Measurements from ENCODE around the gene TM4SF20.
"Not testable (repeated sequence)": the region's sequence is repeated elsewhere in the genome, so short reads cannot be mapped to it uniquely, and the experiment has no call there.

Gene TM4SF20

GRCh38 chr2:227386630-227387029 is 7.5 kb upstream of the TM4SF20 start:
- Mint-ChIP-seq H3K36me3 (ENCODE audit: low read depth) (no peaks in the 10 kb centered on the region), H3K27ac (no peak overlapping the region), H3K4me3 (no peak overlapping the region), H3K9me3 (no peaks in the 10 kb centered on the region), H3K4me1 (ENCODE audit: low read depth) (no peaks in the 10 kb centered on the region), H3K27me3 (ENCODE audit: low read depth) (no peaks in the 10 kb centered on the region)

- no peak overlapping the region for H3K27ac Mint-ChIP-seq
- H3K36me3 Mint-ChIP-seq (ENCODE audit: low read depth) = no peaks in the 10 kb centered on the region
- no peak overlapping the region for H3K4me3 Mint-ChIP-seq
- H3K9me3 Mint-ChIP-seq = no peaks in the 10 kb centered on the region
- H3K4me1 Mint-ChIP-seq (ENCODE audit: low read depth) = no peaks in the 10 kb centered on the region
- no peaks in the 10 kb centered on the region for H3K27me3 Mint-ChIP-seq (ENCODE audit: low read depth)
These were observed 4.6 kb upstream of the TM4SF20 start for GRCh38 chr2:227383686-227384085.

GRCh38 chr2:227382241-227382835 is 3.2 kb upstream of the TM4SF20 start:
- not testable (repeated sequence) for H3K4me1 Mint-ChIP-seq (ENCODE audit: low read depth); H3K27ac Mint-ChIP-seq; H3K36me3 Mint-ChIP-seq (ENCODE audit: low read depth); H3K4me3 Mint-ChIP-seq; H3K9me3 Mint-ChIP-seq; H3K27me3 Mint-ChIP-seq (ENCODE audit: low read depth)

GRCh38 chr2:227378371-227378782 is 729 bp downstream of the TM4SF20 start:
- H3K9me3 Mint-ChIP-seq = no peaks in the 10 kb centered on the region
- H3K27me3 Mint-ChIP-seq (ENCODE audit: low read depth) = no peaks in the 10 kb centered on the region
- no peak overlapping the region for H3K4me3 Mint-ChIP-seq
- H3K36me3 Mint-ChIP-seq (ENCODE audit: low read depth) = no peaks in the 10 kb centered on the region
- no peak overlapping the region for H3K27ac Mint-ChIP-seq
- H3K4me1 Mint-ChIP-seq (ENCODE audit: low read depth) = peaks cover 3% of the 10 kb centered on the region

GRCh38 chr2:227377467-227378351 is 1.4 kb downstream of the TM4SF20 start:
- Mint-ChIP-seq H3K27ac (no peak overlapping the region), H3K4me3 (no peak overlapping the region)

GRCh38 chr2:227376656-227377396 is 2.3 kb downstream of the TM4SF20 start:
- no peak overlapping the region for H3K27ac Mint-ChIP-seq
- no peak overlapping the region for H3K4me3 Mint-ChIP-seq
- H3K4me1 Mint-ChIP-seq (ENCODE audit: low read depth) = peaks cover 3% of the 10 kb centered on the region
- H3K9me3 Mint-ChIP-seq = no peaks in the 10 kb centered on the region
- H3K27me3 Mint-ChIP-seq (ENCODE audit: low read depth) = no peaks in the 10 kb centered on the region
- no peaks in the 10 kb centered on the region for H3K36me3 Mint-ChIP-seq (ENCODE audit: low read depth)

More at GRCh38 chr2:227377467-227378351, 1.4 kb downstream of the TM4SF20 start:
- Mint-ChIP-seq H3K9me3 (no peaks in the 10 kb centered on the region), H3K27me3 (ENCODE audit: low read depth) (no peaks in the 10 kb centered on the region), H3K4me1 (ENCODE audit: low read depth) (peaks cover 3% of the 10 kb centered on the region), H3K36me3 (ENCODE audit: low read depth) (no peaks in the 10 kb centered on the region)

GRCh38 chr2:227374158-227374557 is 4.9 kb downstream of the TM4SF20 start:
- Mint-ChIP-seq H3K9me3 (no peaks in the 10 kb centered on the region), H3K27me3 (ENCODE audit: low read depth) (no peaks in the 10 kb centered on the region), H3K27ac (no peak overlapping the region), H3K36me3 (ENCODE audit: low read depth) (no peaks in the 10 kb centered on the region), H3K4me3 (no peak overlapping the region), H3K4me1 (ENCODE audit: low read depth) (peaks cover 3% of the 10 kb centered on the region)

GRCh38 chr2:227373389-227373788 is 5.7 kb downstream of the TM4SF20 start:
- H3K27me3 Mint-ChIP-seq (ENCODE audit: low read depth) = no peaks in the 10 kb centered on the region
- H3K36me3 Mint-ChIP-seq (ENCODE audit: low read depth) = no peaks in the 10 kb centered on the region
- peaks cover 3% of the 10 kb centered on the region for H3K4me1 Mint-ChIP-seq (ENCODE audit: low read depth)
- no peak overlapping the region for H3K4me3 Mint-ChIP-seq
- H3K27ac Mint-ChIP-seq = no peak overlapping the region
- H3K9me3 Mint-ChIP-seq = no peaks in the 10 kb centered on the region

GRCh38 chr2:227370791-227371312 is 8.3 kb downstream of the TM4SF20 start:
- no peak overlapping the region for H3K4me3 Mint-ChIP-seq
- H3K36me3 Mint-ChIP-seq (ENCODE audit: low read depth) = no peaks in the 10 kb centered on the region
- H3K9me3 Mint-ChIP-seq = no peaks in the 10 kb centered on the region
- H3K27me3 Mint-ChIP-seq (ENCODE audit: low read depth) = no peaks in the 10 kb centered on the region
- H3K4me1 Mint-ChIP-seq (ENCODE audit: low read depth) = peaks cover 3% of the 10 kb centered on the region
- H3K27ac Mint-ChIP-seq = no peak overlapping the region

- H3K4me3 Mint-ChIP-seq = no peak overlapping the region
- H3K27me3 Mint-ChIP-seq (ENCODE audit: low read depth) = no peaks in the 10 kb centered on the region
- peaks cover 3% of the 10 kb centered on the region for H3K4me1 Mint-ChIP-seq (ENCODE audit: low read depth)
- H3K9me3 Mint-ChIP-seq = no peaks in the 10 kb centered on the region
- H3K36me3 Mint-ChIP-seq (ENCODE audit: low read depth) = no peaks in the 10 kb centered on the region
- H3K27ac Mint-ChIP-seq = no peak overlapping the region
These were observed 9.0 kb downstream of the TM4SF20 start for GRCh38 chr2:227370092-227370491.

- Mint-ChIP-seq H3K4me1 (ENCODE audit: low read depth) (no peaks in the 10 kb centered on the region), H3K36me3 (ENCODE audit: low read depth) (no peaks in the 10 kb centered on the region), H3K4me3 (no peak overlapping the region), H3K9me3 (no peaks in the 10 kb centered on the region), H3K27me3 (ENCODE audit: low read depth) (no peaks in the 10 kb centered on the region), H3K27ac (no peak overlapping the region)
These were observed 10.5 kb downstream of the TM4SF20 start for GRCh38 chr2:227368574-227368973.

- Mint-ChIP-seq H3K4me3 (no peak overlapping the region), H3K9me3 (no peaks in the 10 kb centered on the region)
These were observed 11.7 kb downstream of the TM4SF20 start for GRCh38 chr2:227367427-227367795.

GRCh38 chr2:227366769-227367426 is 12.2 kb downstream of the TM4SF20 start:
- Mint-ChIP-seq H3K27ac (no peak overlapping the region), H3K27me3 (ENCODE audit: low read depth) (no peaks in the 10 kb centered on the region), H3K9me3 (no peaks in the 10 kb centered on the region), H3K4me1 (ENCODE audit: low read depth) (no peaks in the 10 kb centered on the region), H3K4me3 (no peak overlapping the region), H3K36me3 (ENCODE audit: low read depth) (no peaks in the 10 kb centered on the region)

More at GRCh38 chr2:227367427-227367795, 11.7 kb downstream of the TM4SF20 start:
- Mint-ChIP-seq H3K27me3 (ENCODE audit: low read depth) (no peaks in the 10 kb centered on the region), H3K36me3 (ENCODE audit: low read depth) (no peaks in the 10 kb centered on the region), H3K4me1 (ENCODE audit: low read depth) (no peaks in the 10 kb centered on the region), H3K27ac (no peak overlapping the region)

- no peaks in the 10 kb centered on the region for H3K36me3 Mint-ChIP-seq (ENCODE audit: low read depth)
- H3K27me3 Mint-ChIP-seq (ENCODE audit: low read depth) = no peaks in the 10 kb centered on the region
- H3K27ac Mint-ChIP-seq = no peak overlapping the region
- no peaks in the 10 kb centered on the region for H3K9me3 Mint-ChIP-seq
- H3K4me3 Mint-ChIP-seq = no peak overlapping the region
- no peaks in the 10 kb centered on the region for H3K4me1 Mint-ChIP-seq (ENCODE audit: low read depth)
These were observed 13.3 kb downstream of the TM4SF20 start for GRCh38 chr2:227365833-227366232.
